ENCODE measurements around the gene PDE6A.
A peak's percentile ranks its signal among the peaks of the same experiment; 100 is the strongest.

The PDE6A gene

GRCh38 chr5:149838881-149839739 lies 105.5 kb downstream of the PDE6A start:
- DNase-seq (ENCODE audit: low read depth in 2 of 2) = no peak

DNA sequence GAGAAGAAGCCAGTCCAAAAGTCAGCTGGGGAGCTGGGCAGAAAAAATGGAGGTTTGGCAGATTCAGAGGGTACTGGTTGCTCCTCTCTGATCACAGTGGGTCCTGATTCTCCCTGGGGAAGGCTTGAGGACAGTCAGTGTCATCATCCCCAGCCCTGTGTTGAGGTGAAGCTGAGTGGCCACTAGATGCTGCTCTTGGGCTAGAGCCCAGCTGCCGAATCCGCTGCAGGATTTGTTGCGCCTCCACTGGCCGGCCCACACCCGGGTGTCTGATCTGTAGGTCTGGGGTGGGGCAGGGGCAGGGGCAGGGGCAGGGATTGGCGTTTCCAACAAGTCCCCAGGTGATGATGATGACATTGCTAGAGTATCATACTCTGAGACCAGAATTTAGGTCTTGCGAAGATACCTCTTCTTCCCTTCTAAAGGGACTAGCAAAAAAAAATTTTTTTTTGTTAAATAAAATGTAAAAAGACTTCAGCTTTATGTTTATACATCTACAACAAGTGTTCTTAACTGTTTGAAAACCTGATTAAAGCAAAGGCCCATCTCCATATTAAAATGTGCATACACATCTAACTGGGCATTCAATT lies 106.8 kb downstream of the PDE6A start:
- DNase-seq (ENCODE audit: low read depth in 2 of 2) = no peak

- DNase-seq (ENCODE audit: low read depth in 2 of 2) = no peak
These were observed 108.0 kb downstream of the PDE6A start for GRCh38 chr5:149836451-149837139.

- DNase-seq (ENCODE audit: low read depth in 2 of 2) = peak; percentile 11 to 17
These were observed 110.2 kb downstream of the PDE6A start for GRCh38 chr5:149834246-149834855.

DNA sequence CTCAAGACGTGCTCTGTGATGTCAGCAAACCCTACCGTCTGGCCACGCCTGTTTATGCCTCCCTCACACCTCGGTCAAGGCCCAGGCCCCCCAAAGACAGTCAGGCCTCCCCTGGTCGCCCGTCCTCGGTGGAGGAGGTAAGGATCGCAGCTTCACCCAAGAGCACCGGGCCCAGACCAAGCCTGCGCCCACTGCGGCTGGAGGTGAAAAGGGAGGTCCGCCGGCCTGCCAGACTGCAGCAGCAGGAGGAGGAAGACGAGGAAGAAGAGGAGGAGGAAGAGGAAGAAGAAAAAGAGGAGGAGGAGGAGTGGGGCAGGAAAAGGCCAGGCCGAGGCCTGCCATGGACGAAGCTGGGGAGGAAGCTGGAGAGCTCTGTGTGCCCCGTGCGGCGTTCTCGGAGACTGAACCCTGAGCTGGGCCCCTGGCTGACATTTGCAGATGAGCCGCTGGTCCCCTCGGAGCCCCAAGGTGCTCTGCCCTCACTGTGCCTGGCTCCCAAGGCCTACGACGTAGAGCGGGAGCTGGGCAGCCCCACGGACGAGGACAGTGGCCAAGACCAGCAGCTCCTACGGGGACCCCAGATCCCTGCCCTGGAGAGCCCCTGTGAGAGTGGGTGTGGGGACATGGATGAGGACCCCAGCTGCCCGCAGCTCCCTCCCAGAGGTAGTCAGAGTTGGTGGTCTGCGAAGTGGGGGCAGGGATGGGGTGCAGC lies 111.3 kb downstream of the PDE6A start:
- DNase-seq (ENCODE audit: low read depth in 2 of 2) = no peak

DNA sequence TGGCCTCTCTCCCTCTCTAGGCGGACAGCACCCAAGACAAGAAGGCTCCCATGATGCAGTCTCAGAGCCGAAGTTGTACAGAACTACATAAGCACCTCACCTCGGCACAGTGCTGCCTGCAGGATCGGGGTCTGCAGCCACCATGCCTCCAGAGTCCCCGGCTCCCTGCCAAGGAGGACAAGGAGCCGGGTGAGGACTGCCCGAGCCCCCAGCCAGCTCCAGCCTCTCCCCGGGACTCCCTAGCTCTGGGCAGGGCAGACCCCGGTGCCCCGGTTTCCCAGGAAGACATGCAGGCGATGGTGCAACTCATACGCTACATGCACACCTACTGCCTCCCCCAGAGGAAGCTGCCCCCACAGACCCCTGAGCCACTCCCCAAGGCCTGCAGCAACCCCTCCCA lies 112.0 kb downstream of the PDE6A start:
- no peak for DNase-seq (ENCODE audit: low read depth in 2 of 2)

GRCh38 chr5:149831492-149831891 lies 113.1 kb downstream of the PDE6A start:
- DNase-seq (ENCODE audit: low read depth in 2 of 2) = peak in 1 of 2 donors; percentile 15

DNA sequence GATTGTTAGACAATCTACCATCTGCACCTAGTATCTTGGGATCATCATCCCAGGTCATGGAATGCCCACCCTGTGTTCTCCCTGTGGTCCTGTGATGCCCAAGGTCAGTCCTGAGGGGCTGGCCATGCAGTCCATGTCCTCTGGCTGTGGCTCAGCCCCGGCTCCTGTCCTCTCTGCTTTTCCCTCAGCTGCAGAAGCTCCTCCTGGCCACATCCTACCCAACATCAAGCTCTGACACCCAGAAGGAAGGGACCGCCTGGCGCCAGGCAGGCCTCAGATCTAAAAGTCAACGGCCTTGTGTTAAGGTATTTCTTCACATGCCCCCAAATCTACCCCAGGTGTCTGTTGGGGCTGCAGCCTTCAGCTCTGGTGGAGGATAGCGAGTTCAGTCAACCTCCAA lies 114.0 kb downstream of the PDE6A start:
- no peak for DNase-seq (ENCODE audit: low read depth in 2 of 2)

DNA sequence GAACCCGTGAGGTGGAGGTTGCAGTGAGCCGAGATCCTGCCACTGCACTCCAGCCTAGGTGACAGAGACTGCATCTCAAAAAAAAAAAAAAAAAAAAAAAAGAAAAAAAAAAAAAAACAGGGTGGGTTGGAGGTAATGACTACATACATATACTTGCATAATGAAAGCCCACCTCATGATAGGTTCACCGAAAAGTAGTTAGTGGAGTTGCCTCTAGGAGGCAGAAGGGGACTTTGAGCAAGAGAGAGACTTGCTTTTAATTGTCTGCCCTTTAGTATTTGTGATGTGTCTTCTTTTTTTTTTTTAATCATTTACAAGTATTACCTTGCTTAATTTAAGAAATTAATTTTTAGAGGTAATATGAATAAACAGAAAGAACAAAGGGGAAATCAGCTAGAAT lies 114.6 kb downstream of the PDE6A start:
- DNase-seq (ENCODE audit: low read depth in 2 of 2) = no peak

GRCh38 chr5:149828161-149829011 lies 116.2 kb downstream of the PDE6A start:
- DNase-seq (ENCODE audit: low read depth in 2 of 2) = peak; percentile 51 to 74

GRCh38 chr5:149827546-149827945 lies 117.0 kb downstream of the PDE6A start:
- no peak for DNase-seq (ENCODE audit: low read depth in 2 of 2)

- DNase-seq (ENCODE audit: low read depth in 2 of 2) = no peak
These were observed 117.5 kb downstream of the PDE6A start for GRCh38 chr5:149827086-149827485.

GRCh38 chr5:149826574-149826973 lies 118.0 kb downstream of the PDE6A start:
- no peak for DNase-seq (ENCODE audit: low read depth in 2 of 2)

GRCh38 chr5:149824846-149825245 lies 119.7 kb downstream of the PDE6A start:
- DNase-seq (ENCODE audit: low read depth in 2 of 2) = no peak

DNA sequence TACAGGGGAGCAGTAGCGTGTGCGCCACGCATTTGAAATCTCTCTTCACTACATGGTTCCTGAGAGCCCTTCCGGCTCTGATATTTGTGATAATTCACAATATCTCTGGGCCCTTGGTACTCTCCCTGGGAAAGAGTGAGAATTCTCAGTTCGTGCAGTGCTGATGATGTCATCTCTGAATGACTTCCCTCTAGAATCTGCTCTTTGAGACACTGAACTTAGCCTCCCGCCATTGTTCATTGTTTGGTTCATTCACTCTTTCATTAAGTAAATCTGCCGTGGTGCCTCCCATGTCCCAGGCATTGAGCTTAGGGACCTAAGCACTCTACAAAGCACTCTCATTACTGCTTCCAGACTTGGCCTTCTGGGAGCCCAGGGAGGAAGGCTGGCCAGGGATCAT lies 120.5 kb downstream of the PDE6A start:
- no peak for DNase-seq (ENCODE audit: low read depth in 2 of 2)

GRCh38 chr5:149823375-149823774 lies 121.2 kb downstream of the PDE6A start:
- DNase-seq (ENCODE audit: low read depth in 2 of 2) = no peak

DNA sequence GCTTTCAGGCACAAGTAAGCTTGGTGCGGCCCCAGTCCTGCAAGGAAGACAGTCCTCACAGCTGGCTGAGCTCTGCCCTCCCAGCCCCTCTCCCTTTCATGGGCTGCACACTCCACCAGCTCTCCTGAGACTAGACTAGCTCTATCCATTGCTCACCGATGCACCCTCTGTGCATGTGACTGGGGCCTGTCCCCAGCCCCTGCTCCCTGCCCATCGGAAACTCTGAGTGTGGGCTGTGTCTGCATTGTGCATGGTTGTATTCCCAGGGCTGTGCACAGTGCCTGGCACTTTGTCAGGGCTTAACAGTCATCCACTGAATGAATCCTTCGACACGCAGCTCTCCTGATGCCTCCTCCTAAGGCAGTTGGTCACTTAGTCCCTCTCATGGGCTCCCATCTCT lies 122.3 kb downstream of the PDE6A start:
- no peak for DNase-seq (ENCODE audit: low read depth in 2 of 2)

DNA sequence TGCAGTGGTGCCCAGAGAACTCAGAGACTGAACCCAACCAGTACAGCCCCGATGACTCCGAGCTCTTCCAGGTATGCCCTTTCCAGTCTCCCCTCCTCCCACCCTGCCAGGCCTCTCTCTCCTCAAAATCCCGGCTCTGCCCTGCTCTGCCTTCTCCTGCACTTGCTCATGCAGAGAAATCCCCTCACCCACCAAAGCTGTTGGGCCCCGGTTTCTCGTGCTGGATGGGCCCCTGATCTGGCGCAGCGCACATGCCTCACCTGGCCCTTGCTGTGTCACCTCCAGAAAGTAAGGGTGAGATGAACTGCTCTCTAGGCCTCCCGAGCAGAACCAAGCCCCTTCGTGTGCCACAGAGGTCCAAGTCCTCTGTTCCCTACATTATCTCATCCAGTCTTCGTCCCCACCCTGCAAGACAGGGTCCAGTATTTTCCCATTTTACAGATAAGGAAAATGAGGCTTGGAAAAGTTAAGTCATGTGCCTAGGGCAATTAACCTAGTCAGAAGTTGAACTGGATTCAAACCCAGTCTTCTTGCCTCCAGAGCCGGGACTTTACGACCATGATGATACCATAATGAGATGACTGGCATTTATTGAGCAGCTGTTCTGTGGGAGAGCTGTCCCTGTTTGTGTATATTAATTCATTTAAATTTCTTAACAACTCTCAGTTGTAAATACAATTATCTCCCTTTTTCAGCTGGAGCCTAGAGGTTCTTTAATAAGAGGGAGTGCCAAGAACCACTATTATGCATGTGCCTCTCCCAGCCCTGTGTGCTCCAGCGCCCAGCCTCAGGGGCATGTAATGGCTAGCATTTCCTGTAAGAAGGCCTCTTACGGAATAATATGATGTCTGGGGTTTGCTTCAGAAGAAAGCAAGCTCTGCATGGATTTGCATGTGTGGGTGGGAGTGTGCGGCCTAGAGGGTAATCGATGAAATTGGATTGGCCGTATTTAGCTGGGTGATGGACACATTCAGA lies 123.8 kb downstream of the PDE6A start:
- no peak for DNase-seq (ENCODE audit: low read depth in 2 of 2)

DNA sequence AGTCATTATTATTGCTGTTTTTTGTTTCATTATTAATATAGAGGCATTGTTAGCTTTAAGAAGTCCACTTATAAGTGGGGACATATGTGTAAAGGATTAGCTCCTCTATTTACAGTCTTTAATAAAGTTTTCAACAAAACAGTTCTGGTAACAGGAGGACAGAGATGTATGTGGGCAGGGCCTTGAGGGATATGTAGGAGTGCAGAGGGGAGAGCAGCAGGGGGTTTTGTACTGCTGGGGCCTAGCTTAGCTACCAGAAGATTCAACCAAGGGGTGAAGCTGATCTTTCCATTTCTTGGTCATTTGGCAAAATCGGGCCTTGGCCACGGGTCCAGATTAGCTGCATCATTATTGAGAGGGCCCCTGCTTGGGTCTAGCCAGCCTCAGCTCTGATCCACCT lies 124.6 kb downstream of the PDE6A start:
- no peak for DNase-seq (ENCODE audit: low read depth in 2 of 2)

DNA sequence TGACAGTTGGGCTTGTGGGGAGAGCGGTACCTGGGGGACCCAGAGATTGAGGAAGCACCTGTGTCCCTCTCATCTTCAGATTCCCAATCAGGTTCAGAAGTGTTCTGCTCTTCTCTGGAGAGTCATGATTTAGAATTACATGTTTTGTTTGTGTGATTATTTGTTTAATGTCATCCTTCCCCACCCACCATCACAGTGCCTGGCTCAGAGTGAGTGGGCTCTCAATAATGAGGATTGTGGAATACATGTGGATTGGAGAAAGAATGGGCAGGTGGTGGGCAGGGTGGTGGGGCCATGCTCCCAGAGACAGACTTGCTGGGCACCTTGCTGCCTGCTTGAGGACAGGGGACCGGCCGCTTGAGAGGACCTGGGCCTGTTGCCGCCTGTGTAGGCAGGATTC lies 126.5 kb downstream of the PDE6A start:
- no peak for DNase-seq (ENCODE audit: low read depth in 2 of 2)
